ENCODE data around the gene SSTR5. TPM values are rescaled to one million over a fixed set of nuclear protein-coding genes. Genes with fewer than 3 reads are reported as not detected.

The SSTR5 gene
- total and polyA plus RNA-seq, 10 of the 15 experiments (the other 5 are each of a cell fraction or from before 2014, with no cell fraction given) = not detected

- H3K27me3 ChIP-seq (replicated peaks in 1 of 2; ENCODE audit: control insufficient read depth in 2 of 2, insufficient read depth in 2 of 2, low read length in 1 of 2) = no peaks in the 10 kb centered on the region
- no peaks in the 10 kb centered on the region for H3K79me2 ChIP-seq (ENCODE audit: control insufficient read depth, insufficient read depth, low read length)
- peaks cover 2% of the 10 kb centered on the region; the same call in 1 of the 3 replicates for H3K9me3 ChIP-seq (replicated peaks; ENCODE audit: control insufficient read depth, insufficient read depth, low read length)
- H3K4me3 ChIP-seq = no peak overlapping the region
- intact Hi-C loops (cut with micrococcal nuclease; ENCODE audit: unreplicated experiment) (no loop called here), in situ Hi-C loops (cut with MboI) (loop anchor here (10.0 kb wide), 1 partner anchor 63 kb away; no protein-coding TSS in a partner anchor)
- CTCF ChIA-PET = no interaction called here
- ATAC-seq = no peak
- SMC1A ChIA-PET (ENCODE audit: uncharacterized antibody, unreplicated experiment) = no interaction called here
- RAD21 ChIA-PET (ENCODE audit: unreplicated experiment) = no interaction called here
- DNase-seq (ENCODE audit: low read depth, low spot score) = no peak
- BruUV-seq (replicated peaks) = no TSS peak
- H3K4me1 ChIP-seq (ENCODE audit: control insufficient read depth, insufficient read depth, low read length) = no peaks in the 10 kb centered on the region
- H4K20me1 ChIP-seq (ENCODE audit: control insufficient read depth, insufficient read depth) = no peaks in the 10 kb centered on the region
- POLR2A ChIA-PET = no interaction called here
- no peak overlapping the region for H2AFZ ChIP-seq (ENCODE audit: control insufficient read depth, low read depth, low read length)
- no peak for FAIRE-seq
- 59% methylated on average over 33 of the region's 43 CpGs for WGBS (ENCODE audit: insufficient coverage, insufficient replicate concordance, low lambda C conversion rate, missing lambda C conversion rate)
- H3K9ac ChIP-seq (ENCODE audit: control insufficient read depth, insufficient read depth, low read length) = no peak overlapping the region
- H3K4me2 ChIP-seq (ENCODE audit: control insufficient read depth, insufficient read depth) = no peak overlapping the region
- no peaks in the 10 kb centered on the region for H3K36me3 ChIP-seq (ENCODE audit: control insufficient read depth in 2 of 2, insufficient read depth in 2 of 2, low read length in 1 of 2)
- H3K27ac ChIP-seq (ENCODE audit: control insufficient read depth, insufficient read depth) = no peak overlapping the region
- TF ChIP-seq PKNOX1 (IDR thresholded peaks at IDR 0.05) (no peak), SMARCA5 (IDR thresholded peaks at IDR 0.05) (no peak), CUX1 (IDR thresholded peaks at IDR 0.05; ENCODE audit: insufficient replicate concordance, low read depth, low read length) (no peak), IRF4 (IDR thresholded peaks at IDR 0.05; ENCODE audit: low read depth, low read length) (no peak), FOXK2 (IDR thresholded peaks at IDR 0.05) (no peak), ZSCAN29 (IDR thresholded peaks at IDR 0.05) (no peak), BACH1 (IDR thresholded peaks at IDR 0.05; ENCODE audit: borderline replicate concordance) (no peak), CBX5 (IDR thresholded peaks at IDR 0.05; ENCODE audit: low read depth) (no peak), MTA2 (IDR thresholded peaks at IDR 0.05; ENCODE audit: low read depth) (no peak), SRF (IDR thresholded peaks at IDR 0.05; ENCODE audit: low read depth in 2 of 2, low read length in 2 of 2) (no peak), SMAD1 (IDR thresholded peaks at IDR 0.05; ENCODE audit: low read depth, partially characterized antibody) (no peak), PRDM15 (CRISPR knock-in tag; IDR thresholded peaks at IDR 0.05) (no peak), SREBF2 (IDR thresholded peaks at IDR 0.05; ENCODE audit: low read length) (no peak), MEF2B (IDR thresholded peaks at IDR 0.05; ENCODE audit: partially characterized antibody, poor library complexity, severe bottlenecking) (no peak)
Observed at GRCh38 chr16:1061769-1062505, 10.6 kb upstream of the SSTR5 start.

Data from GM12878 (cell line).